ENCODE results near the gene ZNF738.

DNA sequence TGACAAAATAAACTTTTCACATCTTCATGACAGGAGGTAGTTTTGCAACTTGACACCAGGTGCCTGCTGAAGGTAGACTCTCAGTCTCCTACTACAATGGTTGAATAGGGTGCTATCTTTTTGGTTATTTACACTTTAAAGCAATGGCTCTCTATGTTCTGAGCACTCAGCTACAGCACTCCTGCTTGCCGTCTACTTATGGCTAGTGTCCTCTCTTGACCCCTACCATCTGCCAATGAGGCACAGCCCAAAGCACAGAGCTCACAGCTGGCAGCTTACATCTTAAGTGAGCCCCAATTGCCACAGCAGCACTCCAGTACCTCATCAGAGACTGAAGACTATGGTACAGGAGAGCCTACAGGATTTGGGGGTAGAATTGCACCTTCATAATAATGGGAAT, 41.0 kb upstream of the ZNF738 start:
- TF ChIP-seq, protein P1, sequence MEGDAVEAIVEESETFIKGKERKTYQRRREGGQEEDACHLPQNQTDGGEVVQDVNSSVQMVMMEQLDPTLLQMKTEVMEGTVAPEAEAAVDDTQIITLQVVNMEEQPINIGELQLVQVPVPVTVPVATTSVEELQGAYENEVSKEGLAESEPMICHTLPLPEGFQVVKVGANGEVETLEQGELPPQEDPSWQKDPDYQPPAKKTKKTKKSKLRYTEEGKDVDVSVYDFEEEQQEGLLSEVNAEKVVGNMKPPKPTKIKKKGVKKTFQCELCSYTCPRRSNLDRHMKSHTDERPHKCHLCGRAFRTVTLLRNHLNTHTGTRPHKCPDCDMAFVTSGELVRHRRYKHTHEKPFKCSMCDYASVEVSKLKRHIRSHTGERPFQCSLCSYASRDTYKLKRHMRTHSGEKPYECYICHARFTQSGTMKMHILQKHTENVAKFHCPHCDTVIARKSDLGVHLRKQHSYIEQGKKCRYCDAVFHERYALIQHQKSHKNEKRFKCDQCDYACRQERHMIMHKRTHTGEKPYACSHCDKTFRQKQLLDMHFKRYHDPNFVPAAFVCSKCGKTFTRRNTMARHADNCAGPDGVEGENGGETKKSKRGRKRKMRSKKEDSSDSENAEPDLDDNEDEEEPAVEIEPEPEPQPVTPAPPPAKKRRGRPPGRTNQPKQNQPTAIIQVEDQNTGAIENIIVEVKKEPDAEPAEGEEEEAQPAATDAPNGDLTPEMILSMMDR (IDR thresholded peaks at IDR 0.05): no peak
- TF ChIP-seq POLR2A (IDR thresholded peaks at IDR 0.05; ENCODE audit: low read depth) (no peak), POLR2AphosphoS5 (IDR thresholded peaks at IDR 0.05) (no peak), EP300 (IDR thresholded peaks at IDR 0.05) (no peak)
